Keratinocyte (primary cell): Measurements from ENCODE around the gene TMEM135.

Source experiments
- EZH2 ChIP-seq: IDR thresholded peaks from one replicate; pipeline ENCODE4 v1.6.1; 2012; ENCODE audit warnings: inconsistent platforms, mild to moderate bottlenecking, low read length, moderate library complexity
- TF ChIP-seq, protein P1 (sequence below), 3 experiments: IDR thresholded peaks in 1 of 3; conservative IDR thresholded peaks in 1 of 3; optimal IDR thresholded peaks in 1 of 3; 2 replicates in 2 of 3; 3 replicates in 1 of 3; pipeline versions ENCODE3 to v1.5.1; 2011; ENCODE audit warnings: low read length in 3 of 3, mild to moderate bottlenecking in 3 of 3, moderate library complexity in 2 of 3, control low read depth in 1 of 3, inconsistent platforms in 1 of 3; ENCODE audit not compliant: insufficient read depth in 2 of 3; ENCODE audit errors: extremely low read depth in 1 of 3

DNA sequence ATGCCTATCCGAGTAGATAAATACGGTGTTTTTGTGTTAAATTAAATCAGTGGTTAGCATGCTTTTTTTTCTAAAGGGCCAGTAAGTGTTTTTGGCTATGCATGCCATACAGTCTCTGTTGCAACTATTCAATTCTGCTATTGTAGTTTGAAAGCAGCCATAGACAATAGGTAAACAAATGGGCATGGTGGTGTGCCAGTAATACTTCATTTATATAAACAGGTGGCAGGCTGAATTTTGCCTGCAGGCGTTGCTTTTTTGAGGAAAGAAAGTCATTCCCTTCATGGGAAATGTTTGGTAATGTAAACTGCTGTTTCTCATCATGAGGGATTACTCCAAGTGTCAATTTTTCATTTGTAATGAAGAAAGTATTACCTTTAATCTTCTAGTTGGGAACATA lies 106.5 kb downstream of the TMEM135 start:
- TF ChIP-seq EZH2, result no peak
- TF ChIP-seq, protein P1, sequence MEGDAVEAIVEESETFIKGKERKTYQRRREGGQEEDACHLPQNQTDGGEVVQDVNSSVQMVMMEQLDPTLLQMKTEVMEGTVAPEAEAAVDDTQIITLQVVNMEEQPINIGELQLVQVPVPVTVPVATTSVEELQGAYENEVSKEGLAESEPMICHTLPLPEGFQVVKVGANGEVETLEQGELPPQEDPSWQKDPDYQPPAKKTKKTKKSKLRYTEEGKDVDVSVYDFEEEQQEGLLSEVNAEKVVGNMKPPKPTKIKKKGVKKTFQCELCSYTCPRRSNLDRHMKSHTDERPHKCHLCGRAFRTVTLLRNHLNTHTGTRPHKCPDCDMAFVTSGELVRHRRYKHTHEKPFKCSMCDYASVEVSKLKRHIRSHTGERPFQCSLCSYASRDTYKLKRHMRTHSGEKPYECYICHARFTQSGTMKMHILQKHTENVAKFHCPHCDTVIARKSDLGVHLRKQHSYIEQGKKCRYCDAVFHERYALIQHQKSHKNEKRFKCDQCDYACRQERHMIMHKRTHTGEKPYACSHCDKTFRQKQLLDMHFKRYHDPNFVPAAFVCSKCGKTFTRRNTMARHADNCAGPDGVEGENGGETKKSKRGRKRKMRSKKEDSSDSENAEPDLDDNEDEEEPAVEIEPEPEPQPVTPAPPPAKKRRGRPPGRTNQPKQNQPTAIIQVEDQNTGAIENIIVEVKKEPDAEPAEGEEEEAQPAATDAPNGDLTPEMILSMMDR (optimal IDR thresholded peaks at IDR 0.05 in 1 of 3, IDR thresholded peaks at IDR 0.05 in 1 of 3, conservative IDR thresholded peaks at IDR 0.05 in 1 of 3; ENCODE audit: extremely low read depth in 1 of 3, insufficient read depth in 2 of 3, low read length in 3 of 3), result no peak
